WTC11 (cell line): ENCODE measurements around the gene AP1S2. TPM values are rescaled to one million over a fixed set of nuclear protein-coding genes. Genes with fewer than 3 reads are reported as not detected.
A peak's percentile ranks its signal among the peaks of the same experiment; 100 is the strongest.

Source experiments
- ATAC-seq: fragments of 200-7000 bp; cut with Tn5 transposase; 2 replicates; pipeline ENCODE4 v1.10.0; 2021; ENCODE audit warnings: mild to moderate bottlenecking, moderate library complexity
- CTCF ChIA-PET: fragments of 300-600 bp; sonication (Branson Sonifier 250); formaldehyde crosslinking; loops from one replicate; lab custom pipeline; 2021; ENCODE audit warnings: antibody characterized with exemption; lab: Charles Lee
- POLR2A ChIA-PET: fragments of 350-600 bp; sonication (Branson Sonifier 250); formaldehyde crosslinking; loops from one replicate; lab custom pipeline; 2021; ENCODE audit warnings: antibody characterized with exemption; lab: Charles Lee
- DNase-seq: peaks from one replicate; pipeline ENCODE4 v3.0.0; 2021; ENCODE audit warnings: low spot score
- H3K27ac Mint-ChIP-seq: 2 replicates; pipeline ENCODE4 v1.8.0; 2021; ENCODE audit warnings: mixed read lengths
- H3K27me3 Mint-ChIP-seq: 2 replicates; pipeline ENCODE4 v1.8.0; 2021; ENCODE audit warnings: low read depth, mild to moderate bottlenecking, moderate library complexity, mixed read lengths
- H3K36me3 Mint-ChIP-seq: 2 replicates; pipeline ENCODE4 v1.8.0; 2021; ENCODE audit warnings: mixed read lengths
- H3K4me1 Mint-ChIP-seq: 2 replicates; pipeline ENCODE4 v1.8.0; 2022; ENCODE audit warnings: mixed read lengths
- H3K4me3 Mint-ChIP-seq: 2 replicates; pipeline ENCODE4 v1.8.0; 2021; ENCODE audit warnings: mild to moderate bottlenecking, moderate library complexity, mixed read lengths
- H3K9me3 Mint-ChIP-seq: 2 replicates; pipeline ENCODE4 v1.8.0; 2021; ENCODE audit warnings: mixed read lengths
- ATF1 ChIP-seq: sonication (generic); formaldehyde crosslinking; IDR thresholded peaks from 2 replicates; pipeline ENCODE4 v1.8.1; 2023; ENCODE audit warnings: mild to moderate bottlenecking, moderate library complexity, missing genetic modification reagents
- CREB1 ChIP-seq: sonication (generic); formaldehyde crosslinking; IDR thresholded peaks from 2 replicates; pipeline ENCODE4 v1.8.0; 2023; ENCODE audit warnings: mild to moderate bottlenecking, missing genetic modification reagents
- ESRRA ChIP-seq: sonication (generic); formaldehyde crosslinking; IDR thresholded peaks from 2 replicates; pipeline ENCODE4 v1.8.1; 2022; ENCODE audit warnings: mild to moderate bottlenecking, missing genetic modification reagents, borderline replicate concordance
- FOXK1 ChIP-seq: sonication (generic); formaldehyde crosslinking; IDR thresholded peaks from 2 replicates; pipeline ENCODE4 v1.8.0; 2022; ENCODE audit warnings: mild to moderate bottlenecking, moderate library complexity, missing genetic modification reagents
- GABPB1 ChIP-seq: sonication (generic); formaldehyde crosslinking; IDR thresholded peaks from 2 replicates; pipeline ENCODE4 v1.8.1; 2023; ENCODE audit warnings: mild to moderate bottlenecking, missing genetic modification reagents
- GRHL2 ChIP-seq: fragments of 250-450 bp; sonication (Bioruptor Pico); IDR thresholded peaks from 2 replicates; pipeline ENCODE4 v1.8.0; 2022; ENCODE audit warnings: mild to moderate bottlenecking, moderate library complexity; ENCODE audit not compliant: insufficient replicate concordance, severe bottlenecking
- RORB ChIP-seq: fragments of 250-450 bp; sonication (Bioruptor Pico); IDR thresholded peaks from 2 replicates; pipeline ENCODE4 v1.9.0; 2021; ENCODE audit warnings: mild to moderate bottlenecking
- TEAD4 ChIP-seq: sonication (generic); formaldehyde crosslinking; IDR thresholded peaks from 2 replicates; pipeline ENCODE4 v1.8.0; 2022; ENCODE audit warnings: mild to moderate bottlenecking, missing genetic modification reagents
- ZNF263 ChIP-seq: sonication (generic); formaldehyde crosslinking; IDR thresholded peaks from 2 replicates; pipeline ENCODE4 v1.8.1; 2022; ENCODE audit warnings: low read depth, mild to moderate bottlenecking, moderate library complexity, missing genetic modification reagents
- ZNF416 ChIP-seq: fragments of 250-450 bp; sonication (Bioruptor Pico); IDR thresholded peaks from 2 replicates; pipeline ENCODE4 v1.9.0; 2021; ENCODE audit warnings: mild to moderate bottlenecking, inconsistent platforms
- ZNF423 ChIP-seq: fragments of 250-450 bp; sonication (Bioruptor Pico); IDR thresholded peaks from 2 replicates; pipeline ENCODE4 v2.1.2; 2022; ENCODE audit warnings: mild to moderate bottlenecking, moderate library complexity
- ZNF671 ChIP-seq: fragments of 250-450 bp; sonication (Bioruptor Pico); IDR thresholded peaks from 2 replicates; pipeline ENCODE4 v1.8.0; 2021; ENCODE audit warnings: mild to moderate bottlenecking
- total RNA-seq: library from RNA; stranded (reverse); gene quantifications from 3 replicates; pipeline ENCODE4 v1.2.3, GENCODE V29; 2021
- TF ChIP-seq, protein P1 (sequence below): sonication (generic); formaldehyde crosslinking; IDR thresholded peaks from 2 replicates; pipeline ENCODE4 v1.8.1; 2022; ENCODE audit warnings: low read depth, missing genetic modification reagents, borderline replicate concordance
- TF ChIP-seq, protein P2 (sequence below): fragments of 250-450 bp; sonication (Bioruptor Pico); IDR thresholded peaks from 2 replicates; pipeline ENCODE4 v1.9.0; 2021; ENCODE audit warnings: mild to moderate bottlenecking, borderline replicate concordance
- TF ChIP-seq, protein P3 (sequence below): sonication (generic); formaldehyde crosslinking; IDR thresholded peaks from 2 replicates; pipeline ENCODE4 v1.8.0; 2022; ENCODE audit warnings: mild to moderate bottlenecking, missing genetic modification reagents
- TF ChIP-seq, protein P4 (sequence below): fragments of 200-600 bp; IDR thresholded peaks from 2 replicates; pipeline ENCODE4 v1.8.0; 2022; ENCODE audit warnings: antibody characterized with exemption
- TF ChIP-seq, protein P5 (sequence below): sonication (generic); formaldehyde crosslinking; IDR thresholded peaks from 2 replicates; pipeline ENCODE4 v1.8.0; 2022; ENCODE audit warnings: mild to moderate bottlenecking, missing genetic modification reagents
- TF ChIP-seq, protein P6 (sequence below): fragments of 250-450 bp; sonication (Bioruptor Pico); IDR thresholded peaks from 2 replicates; pipeline ENCODE4 v1.9.0; 2021; ENCODE audit warnings: mild to moderate bottlenecking
- TF ChIP-seq, protein P7 (sequence below): sonication (generic); formaldehyde crosslinking; conservative IDR thresholded peaks from 2 replicates; pipeline ENCODE4 v1.8.1; 2022; ENCODE audit warnings: mild to moderate bottlenecking, missing genetic modification reagents

The AP1S2 gene
- total RNA-seq, 1 experiment from 2014 or later, result 164 TPM

DNA sequence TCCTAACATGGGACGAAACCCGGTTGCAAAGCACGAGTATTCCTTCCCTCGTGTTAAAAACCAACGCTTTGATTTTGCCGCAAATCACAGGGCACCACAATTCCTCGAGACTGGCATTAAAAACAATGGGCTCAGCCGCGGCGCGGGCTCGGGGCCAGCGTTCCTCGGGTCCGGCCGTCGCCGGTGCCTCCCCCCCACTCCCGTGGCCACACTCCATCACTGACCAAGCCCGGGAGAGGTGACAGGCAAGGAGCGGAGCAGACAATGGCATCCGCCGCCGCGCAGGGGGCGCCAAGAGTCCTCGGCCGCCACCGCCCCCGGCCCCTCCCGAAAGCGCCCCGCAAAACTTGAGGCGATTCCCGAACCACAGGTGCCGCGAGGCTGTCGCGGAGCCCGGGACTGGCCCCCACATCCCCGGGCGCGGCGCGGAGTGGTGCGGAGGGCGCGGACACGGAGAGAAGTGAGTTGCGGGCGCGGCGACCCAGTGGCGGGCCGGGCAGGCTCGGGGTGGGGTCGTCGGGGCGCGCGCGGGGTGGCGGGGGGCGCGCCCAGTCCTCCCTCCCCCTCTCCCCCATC is 445 bp downstream of the AP1S2 start:
- ATAC-seq, result no peak
- ChIA-PET POLR2A (interaction anchor here (1.2 to 1.4 kb wide), 2 partner anchors 19 to 38 kb away, joined by 3 to 4 read pairs; no protein-coding TSS in a partner anchor), CTCF (interaction anchor here (1.4 kb wide), 1 partner anchor 77 kb away, joined by 6 read pairs; no protein-coding TSS in a partner anchor)
- Mint-ChIP-seq H3K4me3 (peak overlapping the region; percentile 85), H3K27ac (no peak overlapping the region), H3K36me3 (peaks cover 38% of the 10 kb centered on the region), H3K4me1 (peaks cover 47% of the 10 kb centered on the region), H3K27me3 (no peaks in the 10 kb centered on the region), H3K9me3 (no peaks in the 10 kb centered on the region)
- no peak for TF ChIP-seq ESRRA (CRISPR knock-in tag)
- no peak for TF ChIP-seq GABPB1 (CRISPR knock-in tag)
- TF ChIP-seq ZNF416 (CRISPR knock-in tag), result no peak
- no peak for TF ChIP-seq TEAD4 (CRISPR knock-in tag)
- no peak for TF ChIP-seq ZNF263
- TF ChIP-seq, protein P1, sequence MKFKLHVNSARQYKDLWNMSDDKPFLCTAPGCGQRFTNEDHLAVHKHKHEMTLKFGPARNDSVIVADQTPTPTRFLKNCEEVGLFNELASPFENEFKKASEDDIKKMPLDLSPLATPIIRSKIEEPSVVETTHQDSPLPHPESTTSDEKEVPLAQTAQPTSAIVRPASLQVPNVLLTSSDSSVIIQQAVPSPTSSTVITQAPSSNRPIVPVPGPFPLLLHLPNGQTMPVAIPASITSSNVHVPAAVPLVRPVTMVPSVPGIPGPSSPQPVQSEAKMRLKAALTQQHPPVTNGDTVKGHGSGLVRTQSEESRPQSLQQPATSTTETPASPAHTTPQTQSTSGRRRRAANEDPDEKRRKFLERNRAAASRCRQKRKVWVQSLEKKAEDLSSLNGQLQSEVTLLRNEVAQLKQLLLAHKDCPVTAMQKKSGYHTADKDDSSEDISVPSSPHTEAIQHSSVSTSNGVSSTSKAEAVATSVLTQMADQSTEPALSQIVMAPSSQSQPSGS (CRISPR knock-in tag), result no peak
- TF ChIP-seq, protein P2, sequence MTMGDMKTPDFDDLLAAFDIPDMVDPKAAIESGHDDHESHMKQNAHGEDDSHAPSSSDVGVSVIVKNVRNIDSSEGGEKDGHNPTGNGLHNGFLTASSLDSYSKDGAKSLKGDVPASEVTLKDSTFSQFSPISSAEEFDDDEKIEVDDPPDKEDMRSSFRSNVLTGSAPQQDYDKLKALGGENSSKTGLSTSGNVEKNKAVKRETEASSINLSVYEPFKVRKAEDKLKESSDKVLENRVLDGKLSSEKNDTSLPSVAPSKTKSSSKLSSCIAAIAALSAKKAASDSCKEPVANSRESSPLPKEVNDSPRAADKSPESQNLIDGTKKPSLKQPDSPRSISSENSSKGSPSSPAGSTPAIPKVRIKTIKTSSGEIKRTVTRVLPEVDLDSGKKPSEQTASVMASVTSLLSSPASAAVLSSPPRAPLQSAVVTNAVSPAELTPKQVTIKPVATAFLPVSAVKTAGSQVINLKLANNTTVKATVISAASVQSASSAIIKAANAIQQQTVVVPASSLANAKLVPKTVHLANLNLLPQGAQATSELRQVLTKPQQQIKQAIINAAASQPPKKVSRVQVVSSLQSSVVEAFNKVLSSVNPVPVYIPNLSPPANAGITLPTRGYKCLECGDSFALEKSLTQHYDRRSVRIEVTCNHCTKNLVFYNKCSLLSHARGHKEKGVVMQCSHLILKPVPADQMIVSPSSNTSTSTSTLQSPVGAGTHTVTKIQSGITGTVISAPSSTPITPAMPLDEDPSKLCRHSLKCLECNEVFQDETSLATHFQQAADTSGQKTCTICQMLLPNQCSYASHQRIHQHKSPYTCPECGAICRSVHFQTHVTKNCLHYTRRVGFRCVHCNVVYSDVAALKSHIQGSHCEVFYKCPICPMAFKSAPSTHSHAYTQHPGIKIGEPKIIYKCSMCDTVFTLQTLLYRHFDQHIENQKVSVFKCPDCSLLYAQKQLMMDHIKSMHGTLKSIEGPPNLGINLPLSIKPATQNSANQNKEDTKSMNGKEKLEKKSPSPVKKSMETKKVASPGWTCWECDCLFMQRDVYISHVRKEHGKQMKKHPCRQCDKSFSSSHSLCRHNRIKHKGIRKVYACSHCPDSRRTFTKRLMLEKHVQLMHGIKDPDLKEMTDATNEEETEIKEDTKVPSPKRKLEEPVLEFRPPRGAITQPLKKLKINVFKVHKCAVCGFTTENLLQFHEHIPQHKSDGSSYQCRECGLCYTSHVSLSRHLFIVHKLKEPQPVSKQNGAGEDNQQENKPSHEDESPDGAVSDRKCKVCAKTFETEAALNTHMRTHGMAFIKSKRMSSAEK (CRISPR knock-in tag), result no peak
- TF ChIP-seq GRHL2 (CRISPR knock-in tag), result no peak
- TF ChIP-seq ZNF423, result no peak
- TF ChIP-seq, protein P3, sequence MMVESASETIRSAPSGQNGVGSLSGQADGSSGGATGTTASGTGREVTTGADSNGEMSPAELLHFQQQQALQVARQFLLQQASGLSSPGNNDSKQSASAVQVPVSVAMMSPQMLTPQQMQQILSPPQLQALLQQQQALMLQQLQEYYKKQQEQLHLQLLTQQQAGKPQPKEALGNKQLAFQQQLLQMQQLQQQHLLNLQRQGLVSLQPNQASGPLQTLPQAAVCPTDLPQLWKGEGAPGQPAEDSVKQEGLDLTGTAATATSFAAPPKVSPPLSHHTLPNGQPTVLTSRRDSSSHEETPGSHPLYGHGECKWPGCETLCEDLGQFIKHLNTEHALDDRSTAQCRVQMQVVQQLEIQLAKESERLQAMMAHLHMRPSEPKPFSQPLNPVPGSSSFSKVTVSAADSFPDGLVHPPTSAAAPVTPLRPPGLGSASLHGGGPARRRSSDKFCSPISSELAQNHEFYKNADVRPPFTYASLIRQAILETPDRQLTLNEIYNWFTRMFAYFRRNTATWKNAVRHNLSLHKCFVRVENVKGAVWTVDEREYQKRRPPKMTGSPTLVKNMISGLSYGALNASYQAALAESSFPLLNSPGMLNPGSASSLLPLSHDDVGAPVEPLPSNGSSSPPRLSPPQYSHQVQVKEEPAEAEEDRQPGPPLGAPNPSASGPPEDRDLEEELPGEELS (CRISPR knock-in tag), result no peak
- TF ChIP-seq, protein P4, sequence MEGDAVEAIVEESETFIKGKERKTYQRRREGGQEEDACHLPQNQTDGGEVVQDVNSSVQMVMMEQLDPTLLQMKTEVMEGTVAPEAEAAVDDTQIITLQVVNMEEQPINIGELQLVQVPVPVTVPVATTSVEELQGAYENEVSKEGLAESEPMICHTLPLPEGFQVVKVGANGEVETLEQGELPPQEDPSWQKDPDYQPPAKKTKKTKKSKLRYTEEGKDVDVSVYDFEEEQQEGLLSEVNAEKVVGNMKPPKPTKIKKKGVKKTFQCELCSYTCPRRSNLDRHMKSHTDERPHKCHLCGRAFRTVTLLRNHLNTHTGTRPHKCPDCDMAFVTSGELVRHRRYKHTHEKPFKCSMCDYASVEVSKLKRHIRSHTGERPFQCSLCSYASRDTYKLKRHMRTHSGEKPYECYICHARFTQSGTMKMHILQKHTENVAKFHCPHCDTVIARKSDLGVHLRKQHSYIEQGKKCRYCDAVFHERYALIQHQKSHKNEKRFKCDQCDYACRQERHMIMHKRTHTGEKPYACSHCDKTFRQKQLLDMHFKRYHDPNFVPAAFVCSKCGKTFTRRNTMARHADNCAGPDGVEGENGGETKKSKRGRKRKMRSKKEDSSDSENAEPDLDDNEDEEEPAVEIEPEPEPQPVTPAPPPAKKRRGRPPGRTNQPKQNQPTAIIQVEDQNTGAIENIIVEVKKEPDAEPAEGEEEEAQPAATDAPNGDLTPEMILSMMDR, result no peak
- no peak for TF ChIP-seq CREB1 (CRISPR knock-in tag)
- TF ChIP-seq, protein P5, sequence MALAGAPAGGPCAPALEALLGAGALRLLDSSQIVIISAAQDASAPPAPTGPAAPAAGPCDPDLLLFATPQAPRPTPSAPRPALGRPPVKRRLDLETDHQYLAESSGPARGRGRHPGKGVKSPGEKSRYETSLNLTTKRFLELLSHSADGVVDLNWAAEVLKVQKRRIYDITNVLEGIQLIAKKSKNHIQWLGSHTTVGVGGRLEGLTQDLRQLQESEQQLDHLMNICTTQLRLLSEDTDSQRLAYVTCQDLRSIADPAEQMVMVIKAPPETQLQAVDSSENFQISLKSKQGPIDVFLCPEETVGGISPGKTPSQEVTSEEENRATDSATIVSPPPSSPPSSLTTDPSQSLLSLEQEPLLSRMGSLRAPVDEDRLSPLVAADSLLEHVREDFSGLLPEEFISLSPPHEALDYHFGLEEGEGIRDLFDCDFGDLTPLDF (CRISPR knock-in tag), result no peak
- TF ChIP-seq, protein P6, sequence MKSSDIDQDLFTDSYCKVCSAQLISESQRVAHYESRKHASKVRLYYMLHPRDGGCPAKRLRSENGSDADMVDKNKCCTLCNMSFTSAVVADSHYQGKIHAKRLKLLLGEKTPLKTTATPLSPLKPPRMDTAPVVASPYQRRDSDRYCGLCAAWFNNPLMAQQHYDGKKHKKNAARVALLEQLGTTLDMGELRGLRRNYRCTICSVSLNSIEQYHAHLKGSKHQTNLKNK, result no peak
- TF ChIP-seq FOXK1, result no peak
- TF ChIP-seq ATF1 (CRISPR knock-in tag), result no peak
- no peak for TF ChIP-seq ZNF671 (CRISPR knock-in tag)
- TF ChIP-seq, protein P7, sequence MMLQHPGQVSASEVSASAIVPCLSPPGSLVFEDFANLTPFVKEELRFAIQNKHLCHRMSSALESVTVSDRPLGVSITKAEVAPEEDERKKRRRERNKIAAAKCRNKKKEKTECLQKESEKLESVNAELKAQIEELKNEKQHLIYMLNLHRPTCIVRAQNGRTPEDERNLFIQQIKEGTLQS (CRISPR knock-in tag), result no peak
- TF ChIP-seq RORB (CRISPR knock-in tag), result no peak
- DNase-seq, result peak; percentile 54
